HL-60/S4 treated with retinoic acid at 250 ng/mL for 4 days and 3 days (cell line): Measurements from ENCODE around the gene COL21A1.

Experiments
- in situ Hi-C: fragments of 300-500 bp; cut with MboI; formaldehyde crosslinking; loops from 2 replicates; pipeline ENCODE4 v1.7.0; 2022; ENCODE audit warnings: low sequenced_read_pairs

The COL21A1 gene

GRCh38 chr6:56204134-56204533, 43.2 kb downstream of the COL21A1 start:
- in situ Hi-C loops = no loop called here

GRCh38 chr6:56199956-56200355, 47.4 kb downstream of the COL21A1 start:
- in situ Hi-C loops = no loop called here

- in situ Hi-C loops = no loop called here
These were observed 53.5 kb downstream of the COL21A1 start for GRCh38 chr6:56193846-56194245.

- in situ Hi-C loops = no loop called here
These were observed 59.0 kb downstream of the COL21A1 start for GRCh38 chr6:56188429-56188828.

GRCh38 chr6:56187686-56188085, 59.7 kb downstream of the COL21A1 start:
- in situ Hi-C loops = no loop called here

- in situ Hi-C loops = no loop called here
These were observed 70.6 kb downstream of the COL21A1 start for GRCh38 chr6:56176741-56177140.

GRCh38 chr6:56173228-56173627, 74.2 kb downstream of the COL21A1 start:
- in situ Hi-C loops = no loop called here

GRCh38 chr6:56172144-56172543, 75.2 kb downstream of the COL21A1 start:
- in situ Hi-C loops = no loop called here

- in situ Hi-C loops = no loop called here
These were observed 78.0 kb downstream of the COL21A1 start for GRCh38 chr6:56169366-56169765.

GRCh38 chr6:56168596-56168995, 78.8 kb downstream of the COL21A1 start:
- in situ Hi-C loops = no loop called here

- in situ Hi-C loops = no loop called here
These were observed 85.3 kb downstream of the COL21A1 start for GRCh38 chr6:56162081-56162480.

- in situ Hi-C loops = no loop called here
These were observed 86.9 kb downstream of the COL21A1 start for GRCh38 chr6:56160489-56160888.

GRCh38 chr6:56158571-56158970, 88.8 kb downstream of the COL21A1 start:
- in situ Hi-C loops = no loop called here

- in situ Hi-C loops = no loop called here
These were observed 90.7 kb downstream of the COL21A1 start for GRCh38 chr6:56156643-56157042.

GRCh38 chr6:56155634-56156141, 91.7 kb downstream of the COL21A1 start:
- in situ Hi-C loops = no loop called here

- in situ Hi-C loops = no loop called here
These were observed 93.3 kb downstream of the COL21A1 start for GRCh38 chr6:56154076-56154475.

- in situ Hi-C loops = no loop called here
These were observed 94.8 kb downstream of the COL21A1 start for GRCh38 chr6:56152611-56153010.

GRCh38 chr6:56151609-56152224, 95.7 kb downstream of the COL21A1 start:
- in situ Hi-C loops = no loop called here

GRCh38 chr6:56148488-56149186, 98.7 kb downstream of the COL21A1 start:
- in situ Hi-C loops = no loop called here

GRCh38 chr6:56147766-56148165, 99.6 kb downstream of the COL21A1 start:
- in situ Hi-C loops = no loop called here

GRCh38 chr6:56146086-56146485, 101.3 kb downstream of the COL21A1 start:
- in situ Hi-C loops = no loop called here

- in situ Hi-C loops = no loop called here
These were observed 101.8 kb downstream of the COL21A1 start for GRCh38 chr6:56145616-56146015.
